Lung (tissue), 12 donors: ENCODE results near the gene ZMYND10. TPM values are rescaled to one million over a fixed set of nuclear protein-coding genes. Genes with fewer than 3 reads are reported as not detected.

ENCODE experiments used
- ATAC-seq: fragments of 200-7000 bp; cut with Tn5 transposase; one replicate; pipeline ENCODE4 v1.9.1; 2020; ENCODE audit warnings: moderate number of reproducible peaks; ENCODE audit not compliant: insufficient read depth, low FRiP score
- DNase-seq, 3 donors: peaks; one replicate each; pipeline ENCODE4 v3.0.0-alpha.2; 2013 to 2017
- H3K27ac ChIP-seq, 2 donors: one replicate each; pipeline ENCODE4 v1.5.1; 2013; ENCODE audit warnings: mild to moderate bottlenecking in 2 of 2, moderate library complexity in 2 of 2, control low read depth in 1 of 2, inconsistent platforms in 1 of 2, low read depth in 1 of 2, low read length in 1 of 2
- H3K27me3 ChIP-seq, 3 donors: one replicate each; pipeline ENCODE4 v1.5.1; 2013; ENCODE audit warnings: low read length in 2 of 3; ENCODE audit not compliant: control insufficient read depth in 3 of 3, insufficient read depth in 3 of 3
- H3K36me3 ChIP-seq, 4 donors: one replicate each; pipeline ENCODE4 v1.5.1; 2013; ENCODE audit warnings: low read length in 4 of 4, mild to moderate bottlenecking in 1 of 4, moderate library complexity in 1 of 4; ENCODE audit not compliant: control insufficient read depth in 4 of 4, insufficient read depth in 4 of 4
- H3K4me1 ChIP-seq, 5 donors: one replicate each; pipeline ENCODE4 v1.5.1; 2013; ENCODE audit warnings: low read length in 5 of 5, mild to moderate bottlenecking in 2 of 5, moderate library complexity in 1 of 5; ENCODE audit not compliant: control insufficient read depth in 5 of 5, insufficient read depth in 5 of 5
- H3K4me3 ChIP-seq: one replicate; pipeline ENCODE4 v1.5.1; 2013; ENCODE audit warnings: mild to moderate bottlenecking, control low read depth, moderate library complexity
- H3K9ac ChIP-seq, 2 donors: one replicate each; pipeline ENCODE4 v1.5.1; 2013; ENCODE audit warnings: low read length in 2 of 2, control low read depth in 1 of 2; ENCODE audit not compliant: insufficient read depth in 1 of 2
- H3K9me3 ChIP-seq, 4 donors: one replicate each; pipeline ENCODE4 v1.5.1; 2013; ENCODE audit warnings: low read length in 3 of 4, mild to moderate bottlenecking in 1 of 4, moderate library complexity in 1 of 4; ENCODE audit not compliant: control insufficient read depth in 4 of 4, insufficient read depth in 3 of 4
- WGBS, 2 donors: extraction: QIAGEN DNeasy Blood & Tissue Kit; methylation state at CpG; one replicate each; pipeline ENCODE4 v1.1.7; 2013; 5-methylcytosine and 5-hydroxymethylcytosine counted together
- polyA plus RNA-seq, 2 donors: library from polyadenylated mRNA; stranded (reverse); fragments of 200-250 nt; gene quantifications; one replicate each; pipeline ENCODE4 v1.2.1, GENCODE V29; 2013
- total RNA-seq, 2 donors: library from RNA; depleted of rRNA in 1 of 2; stranded (reverse); fragments of >200 nt in 1 of 2; gene quantifications; one replicate each; pipeline ENCODE4 v1.2.1, GENCODE V29; 2014 to 2021
- TF ChIP-seq, protein P1 (sequence below): IDR thresholded peaks from 2 replicates; pipeline ENCODE4 v1.5.1; 2012; ENCODE audit warnings: mild to moderate bottlenecking; ENCODE audit errors: control extremely low read depth, extremely low read depth
- donor health status: control.
- donor health status: control.
- donor health status: Bipolar disorder and iron deficiency.
- donor health status: healthy.
- donor health status: DM: yes; HTN: yes; CAD: no.

Gene ZMYND10
- total and polyA plus RNA-seq, 4 donors = 31.4 to 117 (median 62.4) TPM

DNA sequence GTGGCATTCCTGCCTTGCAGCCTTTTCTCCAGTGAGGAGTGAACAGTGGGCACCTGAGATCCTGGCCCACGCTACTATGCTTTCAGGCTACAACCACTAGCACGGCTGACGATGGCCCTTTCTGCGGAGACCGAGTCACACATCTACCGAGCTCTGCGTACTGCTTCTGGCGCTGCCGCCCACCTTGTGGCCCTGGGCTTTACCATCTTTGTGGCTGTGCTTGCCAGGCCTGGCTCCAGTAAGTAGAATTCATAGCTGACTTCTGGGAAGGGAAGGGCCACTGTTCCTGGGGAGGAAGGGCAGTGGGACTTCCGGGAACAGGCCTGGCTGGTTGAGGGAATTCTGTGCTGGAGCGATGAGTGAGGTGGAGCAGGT is 5.8 kb upstream of the ZMYND10 start:
- WGBS, 2 donors = 55 to 73% methylated on average over 11 of the region's 11 CpGs
- no peaks in the 10 kb centered on the region for H3K27me3 ChIP-seq
- H3K4me3 ChIP-seq = peak overlapping the region; percentile 12
- peaks cover 9 to 39% (median 27%) of the 10 kb centered on the region in 4 donors for H3K36me3 ChIP-seq
- H3K9ac ChIP-seq = peak overlapping the region in 1 of 2 donors; percentile 47
- DNase-seq = no peak
- H3K27ac ChIP-seq = peak overlapping the region in 1 of 2 donors; percentile 92
- H3K4me1 ChIP-seq = peaks cover 15 to 29% (median 18%) of the 10 kb centered on the region in 5 donors
- ATAC-seq = no peak
- TF ChIP-seq, protein P1, sequence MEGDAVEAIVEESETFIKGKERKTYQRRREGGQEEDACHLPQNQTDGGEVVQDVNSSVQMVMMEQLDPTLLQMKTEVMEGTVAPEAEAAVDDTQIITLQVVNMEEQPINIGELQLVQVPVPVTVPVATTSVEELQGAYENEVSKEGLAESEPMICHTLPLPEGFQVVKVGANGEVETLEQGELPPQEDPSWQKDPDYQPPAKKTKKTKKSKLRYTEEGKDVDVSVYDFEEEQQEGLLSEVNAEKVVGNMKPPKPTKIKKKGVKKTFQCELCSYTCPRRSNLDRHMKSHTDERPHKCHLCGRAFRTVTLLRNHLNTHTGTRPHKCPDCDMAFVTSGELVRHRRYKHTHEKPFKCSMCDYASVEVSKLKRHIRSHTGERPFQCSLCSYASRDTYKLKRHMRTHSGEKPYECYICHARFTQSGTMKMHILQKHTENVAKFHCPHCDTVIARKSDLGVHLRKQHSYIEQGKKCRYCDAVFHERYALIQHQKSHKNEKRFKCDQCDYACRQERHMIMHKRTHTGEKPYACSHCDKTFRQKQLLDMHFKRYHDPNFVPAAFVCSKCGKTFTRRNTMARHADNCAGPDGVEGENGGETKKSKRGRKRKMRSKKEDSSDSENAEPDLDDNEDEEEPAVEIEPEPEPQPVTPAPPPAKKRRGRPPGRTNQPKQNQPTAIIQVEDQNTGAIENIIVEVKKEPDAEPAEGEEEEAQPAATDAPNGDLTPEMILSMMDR = no peak
- no peaks in the 10 kb centered on the region for H3K9me3 ChIP-seq

DNA sequence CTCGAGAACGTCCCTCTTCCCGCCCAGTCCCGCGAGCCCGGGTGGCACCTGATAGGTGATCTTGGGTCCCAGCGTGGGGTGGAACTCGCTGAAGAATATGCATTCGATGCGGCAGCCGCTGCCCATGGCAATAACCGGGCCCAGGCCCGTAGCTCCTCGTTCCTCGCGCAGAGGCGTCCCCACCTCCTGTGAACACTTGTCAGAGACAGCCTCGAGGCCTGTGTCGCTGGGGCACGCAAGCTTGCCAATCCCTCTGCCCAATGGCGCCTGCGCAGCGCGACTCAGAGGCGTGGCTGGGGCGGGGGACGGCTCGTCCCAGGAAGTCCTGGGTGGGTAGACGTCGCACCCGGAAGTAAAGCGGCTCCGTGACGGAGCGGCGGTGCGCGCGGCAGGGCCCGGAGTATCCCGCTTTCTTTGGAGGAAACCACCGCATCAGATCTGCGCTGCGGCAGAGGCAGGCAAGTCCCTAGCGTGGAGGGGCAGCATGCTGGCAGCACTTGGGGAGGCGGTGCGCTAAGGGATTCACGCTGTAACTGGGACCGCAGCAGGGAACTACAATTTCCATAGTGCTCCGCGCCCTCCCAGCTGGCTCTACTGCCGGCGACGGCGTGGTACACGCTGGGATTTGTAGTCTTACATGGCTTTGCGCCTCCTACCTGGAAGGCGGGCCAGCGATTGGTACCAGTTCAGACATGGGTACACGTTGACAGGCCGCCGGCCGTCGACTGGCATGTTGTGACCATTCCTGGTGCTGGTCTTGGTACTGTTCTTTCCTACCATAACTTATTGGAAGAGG is 5.2 kb upstream of the ZMYND10 start, which contains the start of the genes CYB561D2 and NPRL2:
CYB561D2 (plus strand) TSS at position 336 of the 796 bp plus-strand sequence. CDS start 572 bp downstream, outside the sequence.
NPRL2 (minus strand) TSS at position 249 of the 796 bp plus-strand sequence; CDS start at position 126, 123 bp downstream.
- Histone ChIP-seq H3K4me3 (peak within 1 kb of the TSS; percentile 63), H3K9ac (peak within 1 kb of the TSS; percentile 53 to 76), H3K27me3 (no peaks in the 10 kb centered on the region), H3K9me3 (no peaks in the 10 kb centered on the region), H3K36me3 (peaks cover 9 to 33% (median 24%) of the 10 kb centered on the region in 4 donors), H3K4me1 (peaks cover 9 to 26% (median 13%) of the 10 kb centered on the region in 5 donors), H3K27ac (peak within 1 kb of the TSS; percentile 90 to 92)
- DNase-seq (peak; percentile 96), ATAC-seq (peak; percentile 93)
- TF ChIP-seq, protein P1 = no peak
- 0 to 1% methylated on average over 64 of the region's 64 CpGs for WGBS, 2 donors

DNA sequence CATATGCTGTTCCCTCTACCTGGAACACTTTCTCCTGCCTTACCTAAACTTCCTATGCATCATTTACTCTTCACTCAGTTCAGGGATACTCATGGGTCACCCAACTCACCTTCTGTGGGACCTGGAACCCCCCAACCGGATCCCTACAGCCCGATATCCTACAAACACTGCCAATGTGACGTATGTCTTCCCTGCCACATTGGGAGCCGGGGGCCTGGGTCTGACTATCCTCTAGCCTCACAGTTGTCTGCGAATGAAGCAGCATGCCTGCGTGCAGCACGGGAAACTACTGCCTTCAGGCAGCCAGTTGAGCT is 4.6 kb upstream of the ZMYND10 start:
- Histone ChIP-seq H3K36me3 (peaks cover 9 to 29% (median 21%) of the 10 kb centered on the region in 4 donors), H3K27ac (peak overlapping the region; percentile 71 to 92), H3K4me3 (peak overlapping the region; percentile 63), H3K9ac (peak overlapping the region; percentile 27 to 53), H3K4me1 (peaks cover 8 to 29% (median 13%) of the 10 kb centered on the region in 5 donors), H3K27me3 (no peaks in the 10 kb centered on the region), H3K9me3 (no peaks in the 10 kb centered on the region)
- WGBS, 2 donors = 6 to 18% methylated on average over 7 of the region's 7 CpGs
- DNase-seq (no peak), ATAC-seq (no peak)
- TF ChIP-seq, protein P1 = no peak
